Neutrophil (primary cell): ENCODE data around the gene RNF220.

Source experiments
- H3K27ac ChIP-seq: fragments of 200-600 bp; sonication (generic); 2 replicates; pipeline ENCODE4 v1.5.1; 2016; ENCODE audit warnings: mild to moderate bottlenecking, moderate library complexity
- H3K27me3 ChIP-seq: fragments of 200-600 bp; sonication (generic); 2 replicates; pipeline ENCODE4 v1.6.0; 2016; ENCODE audit warnings: mild to moderate bottlenecking
- H3K36me3 ChIP-seq: fragments of 200-600 bp; sonication (generic); 2 replicates; pipeline ENCODE4 v1.5.1; 2017
- H3K4me1 ChIP-seq, 2 experiments: fragments of 200-600 bp in 1 of 2; sonication (generic) in 1 of 2; 1 replicate in 1 of 2; 2 replicates in 1 of 2; pipeline versions ENCODE4 v1.5.1 to v1.6.1; 2013 to 2016; ENCODE audit warnings: low read depth in 1 of 2, low read length in 1 of 2, mild to moderate bottlenecking in 1 of 2, moderate library complexity in 1 of 2; ENCODE audit not compliant: control insufficient read depth in 1 of 2, insufficient read depth in 1 of 2
- H3K4me3 ChIP-seq, 2 experiments: fragments of 200-600 bp in 1 of 2; sonication (generic) in 1 of 2; 1 replicate in 1 of 2; 2 replicates in 1 of 2; pipeline ENCODE4 v1.5.1; 2013 to 2016; ENCODE audit warnings: low read depth in 1 of 2, low read length in 1 of 2, mild to moderate bottlenecking in 1 of 2, moderate library complexity in 1 of 2
- H3K9me3 ChIP-seq: fragments of 200-600 bp; sonication (generic); 2 replicates; pipeline ENCODE4 v1.5.1; 2016
- CTCF ChIP-seq: fragments of 200-600 bp; sonication (generic); IDR thresholded peaks from 2 replicates; pipeline ENCODE4 v1.5.1; 2016; ENCODE audit warnings: antibody characterized with exemption

RNF220 gene

GRCh38 chr1:44631333-44631646, 226.2 kb downstream of the RNF220 start:
- H3K4me1 ChIP-seq = peaks cover 22 to 26% of the 10 kb centered on the region in 2 experiments
- TF ChIP-seq CTCF = no peak

GRCh38 chr1:44631647-44632539, 226.8 kb downstream of the RNF220 start:
- Histone ChIP-seq H3K4me1 (peaks cover 22 to 26% of the 10 kb centered on the region in 2 experiments), H3K27me3 (no peaks in the 10 kb centered on the region), H3K27ac (peak overlapping the region; percentile 94), H3K4me3 (peak overlapping the region; percentile 67 to 91), H3K9me3 (no peaks in the 10 kb centered on the region), H3K36me3 (peaks cover 23% of the 10 kb centered on the region)
- peak; percentile 24 for TF ChIP-seq CTCF

More at GRCh38 chr1:44631333-44631646, 226.2 kb downstream of the RNF220 start:
- peak overlapping the region; percentile 94 for H3K27ac ChIP-seq
- H3K27me3 ChIP-seq = no peaks in the 10 kb centered on the region
- peaks cover 17% of the 10 kb centered on the region for H3K36me3 ChIP-seq
- no peaks in the 10 kb centered on the region for H3K9me3 ChIP-seq
- H3K4me3 ChIP-seq = peak overlapping the region; percentile 67 to 91

- no peaks in the 10 kb centered on the region for H3K27me3 ChIP-seq
- H3K4me3 ChIP-seq = peak overlapping the region; percentile 67 to 91
- no peaks in the 10 kb centered on the region for H3K9me3 ChIP-seq
- no peak for TF ChIP-seq CTCF
- H3K4me1 ChIP-seq = peaks cover 22 to 26% of the 10 kb centered on the region in 2 experiments
- H3K36me3 ChIP-seq = peaks cover 30% of the 10 kb centered on the region
- peak overlapping the region; percentile 94 for H3K27ac ChIP-seq
Measured at GRCh38 chr1:44632598-44632997, 227.5 kb downstream of the RNF220 start.

- Histone ChIP-seq H3K36me3 (peaks cover 51% of the 10 kb centered on the region), H3K9me3 (no peaks in the 10 kb centered on the region), H3K4me3 (no peak overlapping the region), H3K27me3 (no peaks in the 10 kb centered on the region), H3K27ac (no peak overlapping the region), H3K4me1 (peaks cover 22 to 26% of the 10 kb centered on the region in 2 experiments)
- TF ChIP-seq CTCF = no peak
Measured at GRCh38 chr1:44634606-44635189, 229.6 kb downstream of the RNF220 start.

GRCh38 chr1:44635439-44635838, 230.4 kb downstream of the RNF220 start:
- no peaks in the 10 kb centered on the region for H3K9me3 ChIP-seq
- TF ChIP-seq CTCF = no peak
- no peak overlapping the region for H3K27ac ChIP-seq
- H3K36me3 ChIP-seq = peaks cover 59% of the 10 kb centered on the region
- no peaks in the 10 kb centered on the region for H3K27me3 ChIP-seq
- peaks cover 22 to 26% of the 10 kb centered on the region in 2 experiments for H3K4me1 ChIP-seq
- H3K4me3 ChIP-seq = no peak overlapping the region
